HepG2 (cell line): Measurements from ENCODE around the gene SNRNP35. TPM values are rescaled to one million over a fixed set of nuclear protein-coding genes. Genes with fewer than 3 reads are reported as not detected.

Experiments
- ATAC-seq: fragments of 200-7000 bp; cut with Tn5 transposase; 3 replicates; pipeline ENCODE4 v1.9.1; 2020; ENCODE audit warnings: mild to moderate bottlenecking, moderate library complexity
- BruUV-seq: library from RNA; stranded (reverse); fragments of 400-500 nt; replicated peaks from 2 replicates; lab custom pipeline; 2021; lab: Mats Ljungman, UMichigan
- CTCF ChIA-PET: fragments of 300-600 bp; formaldehyde crosslinking; extraction: SDS; loops from one replicate; lab custom pipeline; 2021; ENCODE audit warnings: low total read pairs, inconsistent platforms, low intra/inter-chr PET ratio; lab: Yijun Ruan, JAX
- POLR2A ChIA-PET: fragments of 350-600 bp; sonication (Branson Sonifier 250); formaldehyde crosslinking; loops from one replicate; lab custom pipeline; 2020; ENCODE audit warnings: antibody characterized with exemption, inconsistent platforms; lab: Yijun Ruan, JAX
- DNase-seq: peaks from one replicate; pipeline ENCODE4 v3.0.0-alpha.2; 2015; ENCODE audit warnings: low spot score
- FAIRE-seq: peaks from 3 replicates; lab custom pipeline; 2011; peaks lifted over from hg19 to GRCh38; lab: Jason Lieb, UNC
- H2AFZ ChIP-seq: one replicate; pipeline ENCODE4 v1.6.1; 2011; ENCODE audit warnings: low read length, inconsistent platforms
- H3K27ac ChIP-seq: fragments of 300-600 bp; 3 replicates; pipeline ENCODE4 v1.8.0; 2011; ENCODE audit warnings: mixed run types, mild to moderate bottlenecking, mixed read lengths, low read length, inconsistent platforms; ENCODE audit not compliant: insufficient read depth; ENCODE audit errors: extremely low read length
- H3K27me3 ChIP-seq, 2 experiments: fragments of 200-600 bp in 1 of 2; 2 replicates in 1 of 2; 3 replicates in 1 of 2; pipeline versions ENCODE4 v1.6.0 to v1.8.0; 2011; ENCODE audit warnings: low read length in 2 of 2, mild to moderate bottlenecking in 2 of 2, moderate library complexity in 2 of 2, inconsistent platforms in 1 of 2; ENCODE audit not compliant: insufficient read depth in 2 of 2, control insufficient read depth in 1 of 2
- H3K36me3 ChIP-seq, 2 experiments: fragments of 200-600 bp in 1 of 2; replicated peaks in 1 of 2; 2 replicates in 1 of 2; 3 replicates in 1 of 2; pipeline versions ENCODE4 v1.5.1 to v1.8.0; 2011; ENCODE audit warnings: low read length in 2 of 2, inconsistent platforms in 1 of 2; ENCODE audit not compliant: insufficient read depth in 2 of 2, control insufficient read depth in 1 of 2
- H3K4me1 ChIP-seq: 2 replicates; pipeline ENCODE4 v1.5.1; 2012; ENCODE audit warnings: low read length, inconsistent platforms; ENCODE audit not compliant: insufficient read depth
- H3K4me2 ChIP-seq: 2 replicates; pipeline ENCODE4 v1.6.0; 2011; ENCODE audit warnings: low read depth, low read length, inconsistent platforms
- H3K4me3 ChIP-seq, 3 experiments: fragments of 200-600 bp in 1 of 3; sonication (generic), shearing (Covaris generic) in 1 of 3; replicated peaks in 1 of 3; 2 replicates each; pipeline ENCODE4 v1.5.1; 2011 to 2016; ENCODE audit warnings: low read length in 3 of 3, inconsistent platforms in 2 of 3, low read depth in 2 of 3, mild to moderate bottlenecking in 2 of 3, control low read depth in 1 of 3, mixed read lengths in 1 of 3; ENCODE audit not compliant: insufficient read depth in 1 of 3
- H3K79me2 ChIP-seq: one replicate; pipeline ENCODE4 v1.6.1; 2011; ENCODE audit warnings: low read length, inconsistent platforms; ENCODE audit not compliant: insufficient read depth
- H3K9ac ChIP-seq: 2 replicates; pipeline ENCODE4 v1.6.0; 2011; ENCODE audit warnings: mild to moderate bottlenecking, low read depth, low read length, inconsistent platforms; ENCODE audit not compliant: insufficient read depth
- H3K9me3 ChIP-seq: 2 replicates; pipeline ENCODE4 v1.5.1; 2012; ENCODE audit warnings: mild to moderate bottlenecking, low read length
- H4K20me1 ChIP-seq: 2 replicates; pipeline ENCODE4 v1.6.0; 2011; ENCODE audit warnings: inconsistent platforms, mild to moderate bottlenecking, low read length, moderate library complexity; ENCODE audit not compliant: insufficient read depth
- GATAD1 ChIP-seq: IDR thresholded peaks from 2 replicates; pipeline ENCODE4 v1.6.1; 2016; ENCODE audit warnings: missing genetic modification reagents, missing compliant biosample characterization
- SP2 ChIP-seq: sonication (generic); formaldehyde crosslinking; IDR thresholded peaks from 2 replicates; pipeline ENCODE4 v1.5.1; 2020; ENCODE audit warnings: mild to moderate bottlenecking, missing genetic modification reagents
- TOPORS ChIP-seq: sonication (generic); formaldehyde crosslinking; IDR thresholded peaks from 2 replicates; pipeline ENCODE4 v1.8.0; 2023; ENCODE audit warnings: mild to moderate bottlenecking, missing genetic modification reagents
- ZFX ChIP-seq: sonication (generic); formaldehyde crosslinking; IDR thresholded peaks from 2 replicates; pipeline ENCODE4 v1.4.0; 2020; ENCODE audit warnings: mild to moderate bottlenecking, low read depth, missing genetic modification reagents, moderate library complexity
- ZFY ChIP-seq: sonication (generic); formaldehyde crosslinking; IDR thresholded peaks from 2 replicates; pipeline ENCODE4 v1.4.0; 2020; ENCODE audit warnings: missing genetic modification reagents
- WGBS: methylation state at CpG from one replicate; pipeline ENCODE4 v1.1.6; 2017; ENCODE audit warnings: low lambda C conversion rate; 5-methylcytosine and 5-hydroxymethylcytosine counted together
- in situ Hi-C: cut with HindIII; loops from 2 replicates; pipeline ENCODE4 v1.10.0; 2017; ENCODE audit warnings: low pct_unique_long_range_greater_than_20kb; ENCODE audit not compliant: extremely low pct_ligation_motif_present
- intact Hi-C: fragments of 100-400 bp; cut with micrococcal nuclease; formaldehyde crosslinking; loops from one replicate; pipeline ENCODE4 v1.10.0; 2022; ENCODE audit not compliant: unreplicated experiment
- polyA plus RNA-seq, 8 experiments: library from polyadenylated mRNA; depleted of rRNA in 3 of 8; stranded (reverse) in 7 of 8; unstranded in 1 of 8; fragments of >200 nt; fragmentation: Illumina TruSeq in 4 of 8; extraction: Trizol in 4 of 8; gene quantifications; 2 replicates each; pipeline versions ENCODE4 v1.2.1 to v1.2.3, GENCODE V29; 2011 to 2016; ENCODE audit warnings: low read depth in 4 of 8, missing spikeins in 1 of 8, mixed read lengths in 1 of 8; ENCODE audit not compliant: insufficient read depth in 1 of 8
- total RNA-seq, 5 experiments: library from RNA; depleted of rRNA; stranded (reverse); fragments of >200 nt; fragmentation: Illumina TruSeq; extraction: Trizol; gene quantifications; 2 replicates each; pipeline ENCODE4 v1.2.3, GENCODE V29; 2016; ENCODE audit warnings: low read depth in 1 of 5
- TF ChIP-seq, protein P1 (sequence below): sonication (generic); formaldehyde crosslinking; IDR thresholded peaks from 2 replicates; pipeline ENCODE4 v1.4.0; 2020; ENCODE audit warnings: missing genetic modification reagents, mild to moderate bottlenecking, borderline replicate concordance
- TF ChIP-seq, protein P2 (sequence below): sonication (generic); formaldehyde crosslinking; IDR thresholded peaks from 2 replicates; pipeline ENCODE4 v1.4.0; 2020; ENCODE audit warnings: missing genetic modification reagents

The SNRNP35 gene
- total and polyA plus RNA-seq, 2 of the 13 experiments (the other 11 are each of a cell fraction or from before 2014, with no cell fraction given), result 11.3 to 22.6 TPM

DNA sequence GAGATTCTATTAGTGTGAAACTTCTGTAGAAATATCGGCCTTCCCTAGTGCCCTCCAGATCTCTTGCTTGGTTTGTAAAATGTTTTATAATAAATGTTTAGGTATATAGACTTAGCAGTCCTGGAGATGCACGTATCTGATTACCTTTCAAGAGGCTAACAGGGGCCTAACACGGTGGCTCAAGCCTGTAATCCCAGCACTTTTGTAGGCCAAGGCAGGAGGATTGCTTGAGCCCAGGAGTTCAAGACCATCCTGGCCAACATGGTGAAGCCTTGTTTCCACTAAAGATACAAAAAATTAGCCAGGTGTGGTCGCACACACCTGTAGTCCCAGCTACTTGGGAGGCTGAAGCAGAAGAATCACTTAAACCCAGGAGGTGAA lies 11.6 kb upstream of the SNRNP35 start:
- H3K9ac ChIP-seq, result 0 out of 2 replicates have a peak overlapping the region, but pooled peaks have one; percentile 3
- H3K4me2 ChIP-seq, result peak overlapping the region; percentile 67
- ChIA-PET POLR2A (interaction anchor here (1.2 kb wide), 2 partner anchors 12 to 214 kb away, joined by 3 to 5 read pairs; partner anchors contain the start of genes MPHOSPH9 and SNRNP35), CTCF (no interaction called here)
- no peaks in the 10 kb centered on the region for H3K79me2 ChIP-seq
- no peak overlapping the region for H3K27ac ChIP-seq
- no peak overlapping the region for H2AFZ ChIP-seq
- no peaks in the 10 kb centered on the region for H3K36me3 ChIP-seq
- intact Hi-C loops, result no loop called here
- no peak for DNase-seq
- TF ChIP-seq ZFY (CRISPR knock-in tag) (peak; percentile 38; the same call in 1 of the 2 replicates), SP2 (CRISPR knock-in tag) (no peak), GATAD1 (CRISPR knock-in tag) (no peak), TOPORS (no peak), ZFX (CRISPR knock-in tag) (peak; percentile 51)
- TF ChIP-seq, protein P1, sequence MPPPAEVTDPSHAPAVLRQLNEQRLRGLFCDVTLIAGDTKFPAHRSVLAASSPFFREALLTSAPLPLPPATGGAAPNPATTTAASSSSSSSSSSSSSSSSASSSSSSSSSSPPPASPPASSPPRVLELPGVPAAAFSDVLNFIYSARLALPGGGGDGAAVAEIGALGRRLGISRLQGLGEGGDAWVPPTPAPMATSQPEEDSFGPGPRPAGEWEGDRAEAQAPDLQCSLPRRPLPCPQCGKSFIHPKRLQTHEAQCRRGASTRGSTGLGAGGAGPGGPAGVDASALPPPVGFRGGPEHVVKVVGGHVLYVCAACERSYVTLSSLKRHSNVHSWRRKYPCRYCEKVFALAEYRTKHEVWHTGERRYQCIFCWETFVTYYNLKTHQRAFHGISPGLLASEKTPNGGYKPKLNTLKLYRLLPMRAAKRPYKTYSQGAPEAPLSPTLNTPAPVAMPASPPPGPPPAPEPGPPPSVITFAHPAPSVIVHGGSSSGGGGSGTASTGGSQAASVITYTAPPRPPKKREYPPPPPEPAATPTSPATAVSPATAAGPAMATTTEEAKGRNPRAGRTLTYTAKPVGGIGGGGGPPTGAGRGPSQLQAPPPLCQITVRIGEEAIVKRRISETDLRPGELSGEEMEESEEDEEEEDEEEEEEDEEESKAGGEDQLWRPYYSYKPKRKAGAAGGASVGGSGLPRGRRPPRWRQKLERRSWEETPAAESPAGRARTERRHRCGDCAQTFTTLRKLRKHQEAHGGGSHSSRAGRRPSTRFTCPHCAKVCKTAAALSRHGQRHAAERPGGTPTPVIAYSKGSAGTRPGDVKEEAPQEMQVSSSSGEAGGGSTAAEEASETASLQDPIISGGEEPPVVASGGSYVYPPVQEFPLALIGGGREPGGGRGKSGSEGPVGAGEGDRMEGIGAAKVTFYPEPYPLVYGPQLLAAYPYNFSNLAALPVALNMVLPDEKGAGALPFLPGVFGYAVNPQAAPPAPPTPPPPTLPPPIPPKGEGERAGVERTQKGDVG (CRISPR knock-in tag), result no peak
- TF ChIP-seq, protein P2, sequence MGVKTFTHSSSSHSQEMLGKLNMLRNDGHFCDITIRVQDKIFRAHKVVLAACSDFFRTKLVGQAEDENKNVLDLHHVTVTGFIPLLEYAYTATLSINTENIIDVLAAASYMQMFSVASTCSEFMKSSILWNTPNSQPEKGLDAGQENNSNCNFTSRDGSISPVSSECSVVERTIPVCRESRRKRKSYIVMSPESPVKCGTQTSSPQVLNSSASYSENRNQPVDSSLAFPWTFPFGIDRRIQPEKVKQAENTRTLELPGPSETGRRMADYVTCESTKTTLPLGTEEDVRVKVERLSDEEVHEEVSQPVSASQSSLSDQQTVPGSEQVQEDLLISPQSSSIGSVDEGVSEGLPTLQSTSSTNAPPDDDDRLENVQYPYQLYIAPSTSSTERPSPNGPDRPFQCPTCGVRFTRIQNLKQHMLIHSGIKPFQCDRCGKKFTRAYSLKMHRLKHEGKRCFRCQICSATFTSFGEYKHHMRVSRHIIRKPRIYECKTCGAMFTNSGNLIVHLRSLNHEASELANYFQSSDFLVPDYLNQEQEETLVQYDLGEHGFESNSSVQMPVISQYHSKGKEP, result no peak
- no peaks in the 10 kb centered on the region for H4K20me1 ChIP-seq
- ATAC-seq, result no peak
- in situ Hi-C loops, result no loop called here
- no TSS peak for BruUV-seq
- peaks cover 64% of the 10 kb centered on the region for H3K4me1 ChIP-seq
- 24% methylated on average over 4 of the region's 4 CpGs for WGBS
- H3K27me3 ChIP-seq, result no peaks in the 10 kb centered on the region
- no peak for FAIRE-seq
- H3K9me3 ChIP-seq, result no peaks in the 10 kb centered on the region
- H3K4me3 ChIP-seq, result peak overlapping the region in 2 of 3 experiments; percentile 23 to 28; a peak in 2 of 6 replicates
